Measurements from ENCODE around the gene ABCC4. TPM values are rescaled to one million over a fixed set of nuclear protein-coding genes. Genes with fewer than 3 reads are reported as not detected.
A peak's percentile ranks its signal among the peaks of the same experiment; 100 is the strongest.

ABCC4 gene
- total and polyA plus RNA-seq, 2 experiments from 2014 or later: 4.3 to 12.2 TPM

GRCh38 chr13:95060014-95060519, 241.2 kb downstream of the ABCC4 start (continued):
- TF ChIP-seq STAT1 (IDR thresholded peaks at IDR 0.05; ENCODE audit: unreplicated experiment) (no peak), REST (IDR thresholded peaks at IDR 0.05; ENCODE audit: unreplicated experiment) (no peak), CREB1 (CRISPR knock-in tag; IDR thresholded peaks at IDR 0.05; ENCODE audit: low read depth) (no peak), ZNF114 (CRISPR knock-in tag; IDR thresholded peaks at IDR 0.05) (no peak)

- no peaks in the 10 kb centered on the region for H4K20me1 ChIP-seq (replicated peaks; ENCODE audit: insufficient read depth)
- no peaks in the 10 kb centered on the region for H3F3A ChIP-seq (replicated peaks; ENCODE audit: low read depth)
- ATAC-seq: peak; percentile 97
- H3K79me2 ChIP-seq (replicated peaks; ENCODE audit: insufficient read depth): no peaks in the 10 kb centered on the region
- H2AFZ ChIP-seq: no peak overlapping the region
- H3K27ac ChIP-seq (ENCODE audit: low read depth): peak overlapping the region; percentile 5; the same call in 1 of the 2 replicates
- Mint-ChIP-seq H3K27ac (peak overlapping the region; percentile 6; the same call in 1 of the 2 replicates), H3K9me3 (no peaks in the 10 kb centered on the region), H3K27me3 (ENCODE audit: insufficient read depth, low read depth, poor library complexity) (no peaks in the 10 kb centered on the region), H3K4me1 (peaks cover 13% of the 10 kb centered on the region), H3K36me3 (ENCODE audit: low read depth) (no peaks in the 10 kb centered on the region), H3K4me3 (no peak overlapping the region)
- no peaks in the 10 kb centered on the region for H3K36me3 ChIP-seq (ENCODE audit: insufficient read depth)
- peaks cover 5% of the 10 kb centered on the region; the same call in 1 of the 2 replicates for H3K9me2 ChIP-seq (ENCODE audit: insufficient read depth)
- TF ChIP-seq STAT1 (IDR thresholded peaks at IDR 0.05; ENCODE audit: unreplicated experiment) (no peak), REST (IDR thresholded peaks at IDR 0.05; ENCODE audit: unreplicated experiment) (no peak), ZNF331 (CRISPR knock-in tag; IDR thresholded peaks at IDR 0.05; ENCODE audit: low read depth) (no peak), NANOG (IDR thresholded peaks at IDR 0.05; ENCODE audit: borderline replicate concordance) (no peak)
- no peak overlapping the region for H3K4me3 ChIP-seq
- H3K4me2 ChIP-seq: no peak overlapping the region
- H3K27me3 ChIP-seq (ENCODE audit: insufficient read depth): no peaks in the 10 kb centered on the region
- H3K4me1 ChIP-seq (ENCODE audit: insufficient read depth): peaks cover 6% of the 10 kb centered on the region; the same call in 1 of the 2 replicates
- peak; percentile 68 for DNase-seq (ENCODE audit: low spot score)
Observed at GRCh38 chr13:95059306-95059705, 241.9 kb downstream of the ABCC4 start.
